Measurements from ENCODE around the gene ARL15. TPM values are rescaled to one million over a fixed set of nuclear protein-coding genes. Genes with fewer than 3 reads are reported as not detected.
A peak's percentile ranks its signal among the peaks of the same experiment; 100 is the strongest.

The ARL15 gene
- total and polyA plus RNA-seq, 2 donors (not counting 1 experiment from before 2014, with no cell fraction given), result 5.8 to 20.5 TPM

DNA sequence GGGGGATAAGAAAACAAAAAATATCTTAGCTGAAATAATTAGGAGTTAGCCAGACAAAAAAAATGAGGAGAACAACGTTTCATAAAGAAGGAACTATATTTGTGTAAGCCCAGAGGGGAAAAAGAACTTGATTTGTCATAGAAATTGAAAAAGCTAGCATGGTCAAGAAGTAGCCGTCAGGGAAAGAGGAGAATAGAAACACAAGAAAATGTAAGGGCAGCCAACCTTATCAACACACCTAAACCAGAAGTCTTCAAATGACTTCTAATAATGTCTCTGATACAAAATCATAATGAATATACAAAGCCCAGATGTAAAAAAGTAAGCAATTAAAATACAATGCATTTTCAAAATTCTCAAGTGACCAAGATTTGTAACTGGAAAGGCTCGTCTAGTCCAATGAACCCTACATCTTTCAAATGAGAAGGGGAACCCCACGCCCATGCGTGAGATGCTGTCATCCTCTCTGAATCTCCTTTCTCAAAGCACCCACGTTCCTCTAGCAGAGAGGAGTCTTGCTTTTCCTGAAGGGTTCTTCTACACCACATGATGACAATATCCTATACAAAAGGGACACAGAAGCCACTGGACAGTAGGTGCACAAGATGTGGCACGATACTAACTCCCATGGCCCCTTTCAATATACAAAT is 103.7 kb downstream of the ARL15 start:
- WGBS (ENCODE audit: insufficient coverage), result no CpG with 5 or more reads among the region's 7 CpGs

DNA sequence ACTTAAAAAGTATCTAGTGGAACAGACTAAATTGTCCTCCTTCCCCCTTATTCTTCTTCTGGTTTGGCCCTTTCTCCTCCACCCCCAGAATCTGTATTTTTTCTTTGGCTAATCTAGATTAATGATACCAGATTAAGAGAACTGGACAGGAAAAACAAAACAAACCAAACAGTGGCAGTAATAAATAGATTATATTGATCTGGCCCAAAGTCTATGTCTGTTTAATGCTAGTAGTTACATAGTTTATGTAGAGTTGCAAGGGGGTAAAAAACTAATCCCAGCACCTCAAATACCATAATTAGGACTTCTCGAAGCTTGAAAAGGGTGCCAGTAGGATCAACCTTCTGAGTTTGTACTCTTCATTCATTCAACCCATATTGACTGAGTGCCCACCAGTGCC is 104.5 kb downstream of the ARL15 start:
- no CpG with 5 or more reads among the region's 1 CpG for WGBS (ENCODE audit: insufficient coverage)
- H4K20me1 ChIP-seq (ENCODE audit: control insufficient read depth, insufficient read depth, low read length, poor library complexity, severe bottlenecking), result peaks cover 28% of the 10 kb centered on the region

More for the DNA sequence above, 103.7 kb downstream of the ARL15 start:
- peak overlapping the region in 1 of 5 experiments; percentile 10 for H3K4me3 ChIP-seq (ENCODE audit: control extremely low read depth in 1 of 5, extremely low read depth in 1 of 5, insufficient read depth in 1 of 5, low read depth in 2 of 5, low read length in 4 of 5)
- no peak overlapping the region for H3K4me3 Mint-ChIP-seq
- peaks cover 12% of the 10 kb centered on the region for H3K4me1 Mint-ChIP-seq
- peaks cover 32% of the 10 kb centered on the region for H4K20me1 ChIP-seq (ENCODE audit: control insufficient read depth, insufficient read depth, low read length, poor library complexity, severe bottlenecking)
- peak overlapping the region; percentile 5 for H3K9ac ChIP-seq (ENCODE audit: low read length)
- intact Hi-C loops (cut with micrococcal nuclease), result no loop called here
- no peak overlapping the region for H2AFZ ChIP-seq (ENCODE audit: insufficient read depth, low read depth, low read length, poor library complexity, severe bottlenecking)
- no peaks in the 10 kb centered on the region for H3K27me3 Mint-ChIP-seq
- H3K36me3 ChIP-seq (replicated peaks in 1 of 2; ENCODE audit: control extremely low read depth in 1 of 2, control insufficient read depth in 1 of 2, extremely low read depth in 1 of 2, insufficient read depth in 2 of 2, low read length in 1 of 2), result no peaks in the 10 kb centered on the region
- H3K27me3 ChIP-seq (replicated peaks in 1 of 4; ENCODE audit: control extremely low read depth in 1 of 4, control insufficient read depth in 3 of 4, insufficient read depth in 4 of 4, low read length in 3 of 4), result no peaks in the 10 kb centered on the region
- ATAC-seq (ENCODE audit: low read depth), result no peak
- H3K9me3 ChIP-seq (ENCODE audit: control extremely low read depth in 1 of 3, control insufficient read depth in 2 of 3, insufficient read depth in 1 of 3, low read length in 2 of 3), result no peaks in the 10 kb centered on the region
- no peak overlapping the region for H3K27ac ChIP-seq (ENCODE audit: low read length in 2 of 2)
- peaks cover 4% of the 10 kb centered on the region for H3K9me3 Mint-ChIP-seq (ENCODE audit: insufficient read depth)
- H3K4me2 ChIP-seq (replicated peaks; ENCODE audit: low read depth, low read length, poor library complexity, severe bottlenecking), result no peak overlapping the region
- CTCF ChIA-PET, result no interaction called here
- peaks cover 31% of the 10 kb centered on the region for H3K79me2 ChIP-seq (ENCODE audit: control insufficient read depth, insufficient read depth, low read length)
- H3K4me1 ChIP-seq (ENCODE audit: control insufficient read depth in 2 of 2, insufficient read depth in 2 of 2, low read length in 2 of 2), result no peaks in the 10 kb centered on the region
- H3K27ac Mint-ChIP-seq, result no peak overlapping the region
- DNase-seq, result no peak
- TF ChIP-seq, protein P1, sequence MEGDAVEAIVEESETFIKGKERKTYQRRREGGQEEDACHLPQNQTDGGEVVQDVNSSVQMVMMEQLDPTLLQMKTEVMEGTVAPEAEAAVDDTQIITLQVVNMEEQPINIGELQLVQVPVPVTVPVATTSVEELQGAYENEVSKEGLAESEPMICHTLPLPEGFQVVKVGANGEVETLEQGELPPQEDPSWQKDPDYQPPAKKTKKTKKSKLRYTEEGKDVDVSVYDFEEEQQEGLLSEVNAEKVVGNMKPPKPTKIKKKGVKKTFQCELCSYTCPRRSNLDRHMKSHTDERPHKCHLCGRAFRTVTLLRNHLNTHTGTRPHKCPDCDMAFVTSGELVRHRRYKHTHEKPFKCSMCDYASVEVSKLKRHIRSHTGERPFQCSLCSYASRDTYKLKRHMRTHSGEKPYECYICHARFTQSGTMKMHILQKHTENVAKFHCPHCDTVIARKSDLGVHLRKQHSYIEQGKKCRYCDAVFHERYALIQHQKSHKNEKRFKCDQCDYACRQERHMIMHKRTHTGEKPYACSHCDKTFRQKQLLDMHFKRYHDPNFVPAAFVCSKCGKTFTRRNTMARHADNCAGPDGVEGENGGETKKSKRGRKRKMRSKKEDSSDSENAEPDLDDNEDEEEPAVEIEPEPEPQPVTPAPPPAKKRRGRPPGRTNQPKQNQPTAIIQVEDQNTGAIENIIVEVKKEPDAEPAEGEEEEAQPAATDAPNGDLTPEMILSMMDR (IDR thresholded peaks at IDR 0.05), result no peak
- TF ChIP-seq EZH2 (IDR thresholded peaks at IDR 0.05; ENCODE audit: borderline replicate concordance, insufficient read depth, low read depth, low read length, poor library complexity, severe bottlenecking), result no peak
- POLR2A ChIA-PET, result no interaction called here

More for the DNA sequence above, 104.5 kb downstream of the ARL15 start:
- peaks cover 4% of the 10 kb centered on the region for H3K9me3 Mint-ChIP-seq (ENCODE audit: insufficient read depth)
- no peak overlapping the region for H2AFZ ChIP-seq (ENCODE audit: insufficient read depth, low read depth, low read length, poor library complexity, severe bottlenecking)
- no peaks in the 10 kb centered on the region for H3K36me3 ChIP-seq (replicated peaks in 1 of 2; ENCODE audit: control extremely low read depth in 1 of 2, control insufficient read depth in 1 of 2, extremely low read depth in 1 of 2, insufficient read depth in 2 of 2, low read length in 1 of 2)
- ChIA-PET CTCF (no interaction called here), POLR2A (no interaction called here)
- peaks cover 10% of the 10 kb centered on the region for H3K4me1 Mint-ChIP-seq
- ATAC-seq (ENCODE audit: low read depth) (no peak), DNase-seq (no peak)
- H3K27me3 Mint-ChIP-seq, result no peaks in the 10 kb centered on the region
- TF ChIP-seq EZH2 (IDR thresholded peaks at IDR 0.05; ENCODE audit: borderline replicate concordance, insufficient read depth, low read depth, low read length, poor library complexity, severe bottlenecking), result no peak
- TF ChIP-seq, protein P1 (IDR thresholded peaks at IDR 0.05), result no peak
- H3K9me3 ChIP-seq (ENCODE audit: control extremely low read depth in 1 of 3, control insufficient read depth in 2 of 3, insufficient read depth in 1 of 3, low read length in 2 of 3), result no peaks in the 10 kb centered on the region
- H3K79me2 ChIP-seq (ENCODE audit: control insufficient read depth, insufficient read depth, low read length), result peaks cover 25% of the 10 kb centered on the region
- no peak overlapping the region for H3K4me3 ChIP-seq (ENCODE audit: control extremely low read depth in 1 of 5, extremely low read depth in 1 of 5, insufficient read depth in 1 of 5, low read depth in 2 of 5, low read length in 4 of 5)
- H3K27ac ChIP-seq (ENCODE audit: low read length in 2 of 2), result no peak overlapping the region
- no peak overlapping the region for H3K4me2 ChIP-seq (replicated peaks; ENCODE audit: low read depth, low read length, poor library complexity, severe bottlenecking)
- H3K4me3 Mint-ChIP-seq, result no peak overlapping the region
- no peak overlapping the region for H3K9ac ChIP-seq (ENCODE audit: low read length)
- H3K27ac Mint-ChIP-seq, result no peak overlapping the region
- H3K4me1 ChIP-seq (ENCODE audit: control insufficient read depth in 2 of 2, insufficient read depth in 2 of 2, low read length in 2 of 2), result no peaks in the 10 kb centered on the region
- H3K27me3 ChIP-seq (replicated peaks in 1 of 4; ENCODE audit: control extremely low read depth in 1 of 4, control insufficient read depth in 3 of 4, insufficient read depth in 4 of 4, low read length in 3 of 4), result no peaks in the 10 kb centered on the region
- intact Hi-C loops (cut with micrococcal nuclease), result no loop called here

Data from B cell (primary cell).